Measurements from ENCODE around the gene FAM120A. TPM values are rescaled to one million over a fixed set of nuclear protein-coding genes. Genes with fewer than 3 reads are reported as not detected.

The FAM120A gene
- total and polyA plus RNA-seq, 4 donors, result 28.3 to 91.0 (median 50.3) TPM

- Histone ChIP-seq H3K4me1 (ENCODE audit: control insufficient read depth in 4 of 4, insufficient read depth in 4 of 4, low read length in 3 of 4) (peaks cover 0 to 3% (median 0%) of the 10 kb centered on the region in 4 donors), H3K4me3 (ENCODE audit: low read depth in 1 of 3, low read length in 3 of 3) (no peak overlapping the region), H3K36me3 (ENCODE audit: control insufficient read depth in 4 of 4, insufficient read depth in 3 of 4, low read depth in 1 of 4, low read length in 3 of 4) (peaks cover 0 to 14% (median 4%) of the 10 kb centered on the region in 4 donors), H3K9me3 (ENCODE audit: control insufficient read depth in 4 of 4, low read length in 3 of 4) (no peaks in the 10 kb centered on the region), H3K27ac (ENCODE audit: low read depth in 1 of 2, low read length in 2 of 2) (no peak overlapping the region), H3K27me3 (ENCODE audit: control insufficient read depth in 4 of 4, insufficient read depth in 4 of 4, low read length in 3 of 4) (no peaks in the 10 kb centered on the region), H3K9ac (ENCODE audit: low read depth in 1 of 2, low read length in 2 of 2) (no peak overlapping the region)
- no peak for DNase-seq (ENCODE audit: low spot score)
- 88% methylated on average over 4 of the region's 4 CpGs for WGBS
- TF ChIP-seq JUND (IDR thresholded peaks at IDR 0.05) (no peak), ATF3 (IDR thresholded peaks at IDR 0.05) (no peak), FOXA2 (IDR thresholded peaks at IDR 0.05) (no peak), EGR1 (IDR thresholded peaks at IDR 0.05; ENCODE audit: low read depth in 2 of 2) (no peak), FOXA1 (IDR thresholded peaks at IDR 0.05) (no peak), NR2F2 (IDR thresholded peaks at IDR 0.05) (no peak), TAF1 (conservative IDR thresholded peaks at IDR 0.05) (no peak), CTCF (IDR thresholded peaks at IDR 0.05; ENCODE audit: low read depth, low read length, missing input control) (no peak), GABPA (IDR thresholded peaks at IDR 0.05 in 1 of 2, conservative IDR thresholded peaks at IDR 0.05 in 1 of 2) (no peak), SP1 (IDR thresholded peaks at IDR 0.05) (no peak), RAD21 (IDR thresholded peaks at IDR 0.05) (no peak), RXRA (IDR thresholded peaks at IDR 0.05) (no peak), REST (IDR thresholded peaks at IDR 0.05) (no peak), ZBTB33 (IDR thresholded peaks at IDR 0.05) (no peak), HNF4A (conservative IDR thresholded peaks at IDR 0.05) (no peak), YY1 (IDR thresholded peaks at IDR 0.05) (no peak), MAX (IDR thresholded peaks at IDR 0.05) (no peak), HNF4G (IDR thresholded peaks at IDR 0.05) (no peak)
Measured at GRCh38 chr9:93479726-93480125, 28.2 kb downstream of the FAM120A start.
